ENCODE measurements around the gene TRMO.

Gene TRMO

GRCh38 chr9:97880336-97880735 lies 42.0 kb downstream of the TRMO start:
- H3K27me3 ChIP-seq (ENCODE audit: insufficient read depth, poor library complexity, severe bottlenecking): no peaks in the 10 kb centered on the region
- no peak overlapping the region for H3K4me3 ChIP-seq (replicated peaks; ENCODE audit: insufficient read depth, low read length)
- DNase-seq (ENCODE audit: low read depth in 1 of 2, low spot score in 1 of 2): no peak
- no peak for TF ChIP-seq CTCF (IDR thresholded peaks at IDR 0.05; ENCODE audit: insufficient read depth, low read length)
- no peak for TF ChIP-seq POLR2AphosphoS5 (IDR thresholded peaks at IDR 0.05; ENCODE audit: low read depth)
- no peak for TF ChIP-seq GABPA (IDR thresholded peaks at IDR 0.05; ENCODE audit: low read depth)
- TF ChIP-seq SPI1 (IDR thresholded peaks at IDR 0.05; ENCODE audit: borderline replicate concordance, low read depth): no peak
- no peak for TF ChIP-seq REST (IDR thresholded peaks at IDR 0.05; ENCODE audit: insufficient replicate concordance, low read depth)
- no peak overlapping the region for H3K27ac ChIP-seq (replicated peaks)

- H3K27me3 ChIP-seq (ENCODE audit: insufficient read depth, poor library complexity, severe bottlenecking): no peaks in the 10 kb centered on the region
- no peak for DNase-seq (ENCODE audit: low read depth in 1 of 2, low spot score in 1 of 2)
- H3K27ac ChIP-seq (replicated peaks): no peak overlapping the region
- TF ChIP-seq CTCF (IDR thresholded peaks at IDR 0.05; ENCODE audit: insufficient read depth, low read length): no peak
- TF ChIP-seq GABPA (IDR thresholded peaks at IDR 0.05; ENCODE audit: low read depth): no peak
- no peak for TF ChIP-seq REST (IDR thresholded peaks at IDR 0.05; ENCODE audit: insufficient replicate concordance, low read depth)
- TF ChIP-seq SPI1 (IDR thresholded peaks at IDR 0.05; ENCODE audit: borderline replicate concordance, low read depth): no peak
- no peak for TF ChIP-seq POLR2AphosphoS5 (IDR thresholded peaks at IDR 0.05; ENCODE audit: low read depth)
- no peak overlapping the region for H3K4me3 ChIP-seq (replicated peaks; ENCODE audit: insufficient read depth, low read length)
Observed at GRCh38 chr9:97876061-97876460, 46.2 kb downstream of the TRMO start.

- H3K27ac ChIP-seq (replicated peaks): no peak overlapping the region
- no peaks in the 10 kb centered on the region for H3K27me3 ChIP-seq (ENCODE audit: insufficient read depth, poor library complexity, severe bottlenecking)
- no peak for DNase-seq (ENCODE audit: low read depth in 1 of 2, low spot score in 1 of 2)
- no peak overlapping the region for H3K4me3 ChIP-seq (replicated peaks; ENCODE audit: insufficient read depth, low read length)
- TF ChIP-seq GABPA (IDR thresholded peaks at IDR 0.05; ENCODE audit: low read depth) (no peak), REST (IDR thresholded peaks at IDR 0.05; ENCODE audit: insufficient replicate concordance, low read depth) (no peak), POLR2AphosphoS5 (IDR thresholded peaks at IDR 0.05; ENCODE audit: low read depth) (no peak), CTCF (IDR thresholded peaks at IDR 0.05; ENCODE audit: insufficient read depth, low read length) (no peak), SPI1 (IDR thresholded peaks at IDR 0.05; ENCODE audit: borderline replicate concordance, low read depth) (no peak)
Observed at GRCh38 chr9:97875111-97875510, 47.2 kb downstream of the TRMO start.
